GM19099 (cell line): Measurements from ENCODE around the gene CDK16.

ENCODE experiments used
- POLR2A ChIP-seq: IDR thresholded peaks from 3 replicates; pipeline ENCODE4 v1.6.1; 2011; ENCODE audit warnings: low read depth; ENCODE audit not compliant: insufficient read length; ENCODE audit errors: extremely low read depth

Gene CDK16

GRCh38 chrX:47214435-47215077 is 3.9 kb upstream of the CDK16 start:
- TF ChIP-seq POLR2A = no peak

- TF ChIP-seq POLR2A = no peak
Measured at GRCh38 chrX:47215291-47215900, 3.1 kb upstream of the CDK16 start.

GRCh38 chrX:47216393-47216925 is 2.0 kb upstream of the CDK16 start:
- no peak for TF ChIP-seq POLR2A

- no peak for TF ChIP-seq POLR2A
Measured at GRCh38 chrX:47217121-47217851, 1.2 kb upstream of the CDK16 start.

GRCh38 chrX:47217852-47218279 is 615 bp upstream of the CDK16 start:
- peak; percentile 23 for TF ChIP-seq POLR2A

DNA sequence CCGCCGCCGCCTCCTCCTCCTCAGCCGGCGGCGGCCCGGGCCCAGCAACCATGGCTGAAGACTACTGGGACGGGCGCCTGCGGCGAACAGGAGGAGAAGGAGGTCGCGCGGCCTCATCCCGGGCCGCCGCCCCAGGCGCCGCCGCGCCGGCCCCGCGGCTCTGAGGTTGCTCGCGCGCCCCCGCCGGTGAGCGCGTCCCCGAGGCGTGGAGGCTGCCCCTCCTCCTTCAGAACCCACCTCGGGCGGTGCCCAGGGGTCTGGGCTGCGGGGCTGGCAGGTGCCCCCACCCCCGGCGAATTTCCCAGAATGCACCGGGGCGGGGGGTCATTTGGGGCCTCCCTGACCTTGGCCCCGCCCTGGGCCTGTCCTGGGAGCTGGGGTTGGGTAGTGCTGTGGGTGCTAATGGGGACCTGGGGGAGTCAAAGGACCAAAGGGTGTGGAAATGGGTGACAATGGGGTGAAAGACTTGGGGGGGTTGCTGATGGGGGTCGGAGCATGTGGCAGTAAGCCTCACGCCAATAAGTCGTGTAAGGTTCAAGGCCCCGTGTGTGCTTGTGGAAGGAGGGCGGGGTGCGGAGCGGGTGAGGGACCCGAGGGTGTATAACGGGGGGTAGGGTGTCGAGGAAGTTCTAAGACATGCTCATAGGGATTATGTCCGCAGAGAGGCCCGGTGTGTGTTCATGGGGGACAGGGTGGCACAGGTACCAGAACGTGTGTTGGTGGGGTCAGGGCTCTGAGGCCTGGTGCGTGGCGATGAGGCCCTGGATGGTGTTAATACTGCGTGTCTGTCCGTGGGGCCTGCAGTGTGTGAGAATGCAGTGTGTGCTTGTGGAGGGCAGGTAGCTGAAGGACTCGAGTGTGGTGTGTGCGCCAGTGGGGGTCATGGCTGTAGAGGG is 687 bp downstream of the CDK16 start:
- TF ChIP-seq POLR2A = no peak

GRCh38 chrX:47221756-47222155 is 3.3 kb downstream of the CDK16 start:
- no peak for TF ChIP-seq POLR2A

- no peak for TF ChIP-seq POLR2A
Measured at GRCh38 chrX:47222751-47223350, 4.4 kb downstream of the CDK16 start.

- no peak for TF ChIP-seq POLR2A
Measured at GRCh38 chrX:47223476-47224250, 5.2 kb downstream of the CDK16 start.

DNA sequence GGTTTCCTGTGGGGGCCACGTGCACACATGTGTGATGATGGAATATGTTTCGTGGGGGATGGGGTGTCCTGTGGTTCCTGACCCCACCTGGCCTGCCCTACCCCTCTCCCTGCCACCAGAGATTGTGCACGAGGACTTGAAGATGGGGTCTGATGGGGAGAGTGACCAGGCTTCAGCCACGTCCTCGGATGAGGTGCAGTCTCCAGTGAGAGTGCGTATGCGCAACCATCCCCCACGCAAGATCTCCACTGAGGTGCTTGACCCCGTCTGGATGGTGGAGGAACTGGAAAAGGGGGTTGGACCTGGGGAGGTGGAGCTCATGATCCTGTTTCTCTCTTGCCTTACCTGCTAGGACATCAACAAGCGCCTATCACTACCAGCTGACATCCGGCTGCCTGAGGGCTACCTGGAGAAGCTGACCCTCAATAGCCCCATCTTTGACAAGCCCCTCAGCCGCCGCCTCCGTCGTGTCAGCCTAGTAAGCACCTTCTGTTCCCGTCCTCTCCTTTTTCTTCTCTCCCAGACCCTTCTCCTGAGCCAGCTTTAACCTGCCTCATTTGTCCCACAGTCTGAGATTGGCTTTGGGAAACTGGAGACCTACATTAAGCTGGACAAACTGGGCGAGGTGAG is 5.9 kb downstream of the CDK16 start:
- TF ChIP-seq POLR2A = no peak

DNA sequence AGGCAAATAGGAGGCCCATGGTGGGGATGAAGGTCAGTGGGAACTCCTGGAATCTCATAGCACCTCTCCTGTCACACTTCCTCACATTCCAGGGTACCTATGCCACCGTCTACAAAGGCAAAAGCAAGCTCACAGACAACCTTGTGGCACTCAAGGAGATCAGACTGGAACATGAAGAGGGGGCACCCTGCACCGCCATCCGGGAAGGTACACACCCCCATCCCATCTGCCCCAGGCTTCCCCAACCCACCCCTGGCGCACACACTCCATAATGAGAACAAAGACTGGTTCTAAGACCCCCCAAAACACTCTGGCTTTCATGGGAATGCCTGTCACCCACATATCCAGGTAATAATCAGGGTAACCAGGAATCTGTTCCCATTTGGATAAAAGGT is 6.4 kb downstream of the CDK16 start:
- TF ChIP-seq POLR2A = no peak

GRCh38 chrX:47226071-47226470 is 7.6 kb downstream of the CDK16 start:
- TF ChIP-seq POLR2A = no peak

DNA sequence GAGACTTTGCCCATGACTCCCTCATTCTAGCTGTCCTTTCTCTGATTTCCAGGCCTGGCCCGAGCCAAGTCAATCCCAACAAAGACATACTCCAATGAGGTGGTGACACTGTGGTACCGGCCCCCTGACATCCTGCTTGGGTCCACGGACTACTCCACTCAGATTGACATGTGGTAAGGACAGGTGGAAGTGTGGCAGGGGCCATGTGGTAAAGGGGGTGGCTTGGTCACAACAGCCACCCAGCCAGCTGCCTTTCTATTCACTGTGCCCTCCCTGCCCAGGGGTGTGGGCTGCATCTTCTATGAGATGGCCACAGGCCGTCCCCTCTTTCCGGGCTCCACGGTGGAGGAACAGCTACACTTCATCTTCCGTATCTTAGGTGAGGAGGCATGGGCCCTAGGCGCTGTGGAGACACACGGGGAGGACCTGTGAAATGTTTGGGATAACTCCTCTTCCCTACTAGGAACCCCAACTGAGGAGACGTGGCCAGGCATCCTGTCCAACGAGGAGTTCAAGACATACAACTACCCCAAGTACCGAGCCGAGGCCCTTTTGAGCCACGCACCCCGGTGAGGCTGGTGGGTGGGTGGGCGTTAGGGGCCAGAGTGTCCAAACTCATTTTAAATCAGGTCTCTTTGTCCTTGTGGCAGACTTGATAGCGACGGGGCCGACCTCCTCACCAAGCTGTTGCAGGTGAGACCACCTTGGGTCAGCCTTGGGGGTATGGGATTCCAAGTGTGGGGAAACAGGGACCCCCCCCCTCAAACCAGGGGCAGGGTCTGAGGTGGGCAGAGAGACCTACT is 8.3 kb downstream of the CDK16 start:
- TF ChIP-seq POLR2A = no peak

DNA sequence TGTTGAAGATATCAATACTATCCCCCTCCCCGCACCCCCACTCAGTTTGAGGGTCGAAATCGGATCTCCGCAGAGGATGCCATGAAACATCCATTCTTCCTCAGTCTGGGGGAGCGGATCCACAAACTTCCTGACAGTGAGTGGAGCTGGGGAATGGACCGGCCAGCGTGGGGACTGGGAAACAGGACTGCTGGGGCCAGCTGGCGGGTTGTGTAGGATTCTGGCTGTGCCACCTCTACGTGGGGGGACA is 8.8 kb downstream of the CDK16 start:
- TF ChIP-seq POLR2A = no peak
